Upper lobe of right lung (tissue), 1 donor: ENCODE data around the gene ANKFY1. TPM values are rescaled to one million over a fixed set of nuclear protein-coding genes. Genes with fewer than 3 reads are reported as not detected.

ENCODE experiments used
- ATAC-seq: fragments of 200-7000 bp; cut with Tn5 transposase; one replicate; pipeline ENCODE4 v1.9.1; 2020; ENCODE audit warnings: mild to moderate bottlenecking, moderate library complexity
- DNase-seq: peaks from one replicate; pipeline ENCODE4 v3.0.0-alpha.2; 2020
- H3K27ac ChIP-seq: fragments of 200-600 bp; one replicate; pipeline ENCODE4 v1.8.0; 2022
- H3K27me3 ChIP-seq: fragments of 200-600 bp; one replicate; pipeline ENCODE4 v1.8.0; 2022; ENCODE audit warnings: mild to moderate bottlenecking
- H3K36me3 ChIP-seq: fragments of 200-600 bp; one replicate; pipeline ENCODE4 v1.8.0; 2022
- H3K4me1 ChIP-seq: fragments of 200-600 bp; one replicate; pipeline ENCODE4 v1.8.0; 2022
- H3K4me3 ChIP-seq: fragments of 200-600 bp; one replicate; pipeline ENCODE4 v1.8.0; 2022; ENCODE audit warnings: mild to moderate bottlenecking
- H3K9me3 ChIP-seq: fragments of 200-600 bp; one replicate; pipeline ENCODE4 v1.8.0; 2022
- intact Hi-C: fragments of 100-400 bp; cut with DNase I; formaldehyde crosslinking; loops from one replicate; pipeline ENCODE4 v1.11.0; 2022
- total RNA-seq: library from RNA; stranded (reverse); fragmentation: NEBNext Ultra II Directional; extraction: Animal tissue kit (Norgen Biotek cat#: 25700); gene quantifications from one replicate; pipeline ENCODE4 v1.2.1, GENCODE V29; 2021
- TF ChIP-seq, protein P1 (sequence below): fragments of 200-600 bp; IDR thresholded peaks from one replicate; pipeline ENCODE4 v1.8.0; 2022; ENCODE audit warnings: antibody characterized with exemption
- donor health status: DM: no; HTN: yes; CAD: no; lungs with severe emphysema.

The ANKFY1 gene
- total RNA-seq, 1 donor from 2014 or later, result 64.8 TPM

DNA sequence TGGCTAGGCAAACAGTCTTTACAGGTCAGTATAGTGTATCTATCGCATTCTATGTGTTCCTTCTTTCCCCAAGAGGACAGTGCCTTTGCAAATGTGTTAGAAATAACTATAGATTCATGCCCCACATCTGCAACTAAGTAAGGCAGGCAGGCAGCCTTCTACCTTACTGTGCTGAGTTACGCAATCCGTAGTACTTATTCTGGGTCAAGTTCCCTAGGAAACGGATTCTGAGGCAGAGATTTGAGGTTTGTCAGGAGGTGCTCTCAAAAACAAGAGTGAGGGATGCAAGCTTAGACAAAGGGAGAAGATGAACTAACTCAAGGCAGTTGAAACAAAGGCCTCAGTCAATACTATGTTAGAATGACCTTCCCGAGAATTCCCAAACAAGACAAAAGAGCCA is 12.7 kb upstream of the ANKFY1 start:
- Histone ChIP-seq H3K9me3 (no peaks in the 10 kb centered on the region), H3K27ac (no peak overlapping the region), H3K27me3 (no peaks in the 10 kb centered on the region), H3K4me1 (no peaks in the 10 kb centered on the region), H3K4me3 (no peak overlapping the region), H3K36me3 (peaks cover 21% of the 10 kb centered on the region)
- DNase-seq, result no peak
- no peak for ATAC-seq
- TF ChIP-seq, protein P1, sequence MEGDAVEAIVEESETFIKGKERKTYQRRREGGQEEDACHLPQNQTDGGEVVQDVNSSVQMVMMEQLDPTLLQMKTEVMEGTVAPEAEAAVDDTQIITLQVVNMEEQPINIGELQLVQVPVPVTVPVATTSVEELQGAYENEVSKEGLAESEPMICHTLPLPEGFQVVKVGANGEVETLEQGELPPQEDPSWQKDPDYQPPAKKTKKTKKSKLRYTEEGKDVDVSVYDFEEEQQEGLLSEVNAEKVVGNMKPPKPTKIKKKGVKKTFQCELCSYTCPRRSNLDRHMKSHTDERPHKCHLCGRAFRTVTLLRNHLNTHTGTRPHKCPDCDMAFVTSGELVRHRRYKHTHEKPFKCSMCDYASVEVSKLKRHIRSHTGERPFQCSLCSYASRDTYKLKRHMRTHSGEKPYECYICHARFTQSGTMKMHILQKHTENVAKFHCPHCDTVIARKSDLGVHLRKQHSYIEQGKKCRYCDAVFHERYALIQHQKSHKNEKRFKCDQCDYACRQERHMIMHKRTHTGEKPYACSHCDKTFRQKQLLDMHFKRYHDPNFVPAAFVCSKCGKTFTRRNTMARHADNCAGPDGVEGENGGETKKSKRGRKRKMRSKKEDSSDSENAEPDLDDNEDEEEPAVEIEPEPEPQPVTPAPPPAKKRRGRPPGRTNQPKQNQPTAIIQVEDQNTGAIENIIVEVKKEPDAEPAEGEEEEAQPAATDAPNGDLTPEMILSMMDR, result no peak
- intact Hi-C loops, result no loop called here

DNA sequence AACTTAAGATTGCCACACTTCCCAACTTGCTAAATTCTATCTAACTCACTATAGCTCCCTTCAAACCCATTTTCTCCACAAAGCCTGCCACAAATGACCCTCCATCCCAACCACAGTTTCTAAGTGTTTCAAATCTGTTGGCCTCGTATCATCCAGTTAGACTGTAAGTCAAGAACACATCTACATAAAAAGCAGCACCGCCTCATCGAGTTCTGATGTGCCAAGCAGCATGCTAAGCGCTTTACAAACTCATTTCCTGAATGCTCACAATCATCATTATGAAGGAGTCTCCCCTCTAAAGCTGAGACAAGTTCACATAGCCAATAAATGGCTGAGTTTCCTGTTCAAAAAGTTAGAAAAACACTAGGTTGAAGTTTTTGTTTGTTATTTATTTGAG is 9.2 kb upstream of the ANKFY1 start:
- Histone ChIP-seq H3K9me3 (no peaks in the 10 kb centered on the region), H3K36me3 (peaks cover 9% of the 10 kb centered on the region), H3K4me1 (no peaks in the 10 kb centered on the region), H3K4me3 (no peak overlapping the region), H3K27me3 (no peaks in the 10 kb centered on the region), H3K27ac (no peak overlapping the region)
- ATAC-seq (no peak), DNase-seq (no peak)
- TF ChIP-seq, protein P1, result no peak
- intact Hi-C loops, result no loop called here

DNA sequence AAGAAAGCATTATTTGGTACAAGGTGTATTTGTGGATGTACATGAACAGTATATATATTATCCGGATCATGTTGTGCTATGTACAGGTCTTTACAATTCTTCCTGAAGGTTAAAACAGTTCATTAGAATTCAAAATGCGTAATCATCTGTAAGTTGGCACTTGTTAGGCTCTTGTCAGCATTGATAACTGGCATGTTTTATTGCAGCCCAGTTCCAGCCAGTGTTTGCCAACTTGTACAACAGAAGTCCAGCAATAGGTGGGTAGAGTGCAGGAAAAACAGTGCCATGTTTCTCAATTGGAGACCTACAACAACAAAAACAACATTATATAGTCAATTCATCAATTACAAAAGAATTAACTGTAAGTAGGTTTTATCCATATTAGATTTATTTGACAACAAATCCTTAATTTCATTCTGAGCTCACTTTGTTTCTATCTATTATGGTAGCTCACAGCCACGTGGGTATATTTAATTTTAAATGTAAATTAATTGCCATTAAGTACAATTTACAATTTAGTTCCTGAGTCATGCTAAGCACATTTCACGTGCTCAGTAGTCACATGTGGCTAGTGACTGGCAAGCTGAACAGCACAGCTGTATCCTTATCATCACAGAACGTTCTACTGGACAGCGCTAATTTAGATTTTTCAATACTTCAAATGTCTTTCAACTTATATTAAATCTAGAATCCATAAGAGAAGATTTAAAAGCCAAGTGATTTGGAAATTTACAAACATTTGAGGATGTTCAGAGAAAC is 8.6 kb upstream of the ANKFY1 start:
- no peaks in the 10 kb centered on the region for H3K9me3 ChIP-seq
- no peak for ATAC-seq
- H3K27me3 ChIP-seq, result no peaks in the 10 kb centered on the region
- H3K27ac ChIP-seq, result no peak overlapping the region
- TF ChIP-seq, protein P1, result no peak
- H3K4me3 ChIP-seq, result no peak overlapping the region
- intact Hi-C loops, result no loop called here
- H3K4me1 ChIP-seq, result no peaks in the 10 kb centered on the region
- peaks cover 9% of the 10 kb centered on the region for H3K36me3 ChIP-seq
- no peak for DNase-seq

DNA sequence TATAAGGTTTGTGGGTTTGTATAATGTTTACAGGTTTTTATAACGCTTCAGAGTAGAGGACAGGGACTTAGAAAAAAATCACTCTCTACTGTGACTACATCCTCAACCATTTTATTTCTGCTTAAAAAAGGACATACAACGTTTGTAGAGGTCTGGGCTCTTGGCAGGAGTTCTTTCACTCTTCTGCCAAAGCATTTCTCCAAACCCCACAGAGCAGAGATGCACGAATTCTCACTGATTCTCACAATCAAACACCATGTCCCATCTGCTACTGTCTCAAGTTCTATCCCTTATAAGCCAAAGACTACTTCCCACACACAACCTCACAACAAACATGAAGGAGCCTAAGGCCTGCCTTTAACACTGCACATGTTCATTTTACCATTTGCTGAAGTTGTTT is 7.0 kb upstream of the ANKFY1 start:
- TF ChIP-seq, protein P1, result no peak
- ATAC-seq (no peak), DNase-seq (no peak)
- Histone ChIP-seq H3K4me1 (no peaks in the 10 kb centered on the region), H3K9me3 (no peaks in the 10 kb centered on the region), H3K27me3 (no peaks in the 10 kb centered on the region), H3K4me3 (no peak overlapping the region), H3K36me3 (peaks cover 9% of the 10 kb centered on the region), H3K27ac (no peak overlapping the region)
- intact Hi-C loops, result no loop called here

DNA sequence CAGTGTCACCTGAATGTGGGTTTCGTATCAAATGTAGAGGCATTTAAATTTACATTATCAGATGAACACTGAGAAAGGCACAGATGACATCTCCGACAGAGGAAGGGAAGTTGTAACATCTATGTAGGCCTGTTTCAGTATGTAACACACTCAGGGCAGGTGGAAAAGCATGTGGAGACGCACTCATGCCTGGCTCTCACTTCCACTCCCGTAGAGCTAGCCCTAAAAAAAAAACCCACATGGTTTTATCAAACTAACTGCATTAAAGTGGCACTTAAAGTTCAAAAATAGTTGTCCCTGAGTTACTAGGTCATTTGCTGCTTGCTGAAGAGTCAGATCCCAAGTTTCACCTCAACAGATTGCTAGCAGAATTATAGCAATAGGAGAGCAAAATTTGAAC is 6.1 kb upstream of the ANKFY1 start:
- DNase-seq (no peak), ATAC-seq (no peak)
- intact Hi-C loops, result no loop called here
- TF ChIP-seq, protein P1, result no peak
- H3K36me3 ChIP-seq, result peaks cover 9% of the 10 kb centered on the region
- H3K4me1 ChIP-seq, result no peaks in the 10 kb centered on the region
- H3K27ac ChIP-seq, result no peak overlapping the region
- no peaks in the 10 kb centered on the region for H3K27me3 ChIP-seq
- H3K4me3 ChIP-seq, result no peak overlapping the region
- no peaks in the 10 kb centered on the region for H3K9me3 ChIP-seq
